EL (cell line): ENCODE results near the gene TAAR9.
A peak's percentile ranks its signal among the peaks of the same experiment; 100 is the strongest.

ENCODE experiments used
- DNase-seq: peaks from one replicate; pipeline ENCODE4 v3.0.0-alpha.2; 2016

TAAR9 gene, protein sequence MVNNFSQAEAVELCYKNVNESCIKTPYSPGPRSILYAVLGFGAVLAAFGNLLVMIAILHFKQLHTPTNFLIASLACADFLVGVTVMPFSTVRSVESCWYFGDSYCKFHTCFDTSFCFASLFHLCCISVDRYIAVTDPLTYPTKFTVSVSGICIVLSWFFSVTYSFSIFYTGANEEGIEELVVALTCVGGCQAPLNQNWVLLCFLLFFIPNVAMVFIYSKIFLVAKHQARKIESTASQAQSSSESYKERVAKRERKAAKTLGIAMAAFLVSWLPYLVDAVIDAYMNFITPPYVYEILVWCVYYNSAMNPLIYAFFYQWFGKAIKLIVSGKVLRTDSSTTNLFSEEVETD

DNA sequence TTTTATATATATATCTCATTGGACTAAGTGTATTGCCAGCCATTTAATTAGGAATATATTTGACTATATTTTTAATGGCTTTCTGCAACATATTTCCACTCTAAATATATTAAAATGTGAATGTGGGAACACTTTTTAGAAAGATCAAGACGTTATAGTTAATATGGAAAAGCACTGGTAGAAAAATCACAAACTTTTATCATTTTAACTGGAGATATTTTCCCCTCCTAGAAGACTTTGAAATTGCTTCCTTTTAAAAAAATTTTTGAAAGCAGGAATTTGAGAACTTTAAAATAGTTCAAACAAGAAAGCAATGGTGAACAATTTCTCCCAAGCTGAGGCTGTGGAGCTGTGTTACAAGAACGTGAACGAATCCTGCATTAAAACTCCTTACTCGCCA lies at the start of gene TAAR9:
Gene TAAR9, plus strand, starts transcription at position 301 of the 400 bp plus-strand sequence. Its CDS starts 13 bp downstream, at position 314.
- no peak for DNase-seq

DNA sequence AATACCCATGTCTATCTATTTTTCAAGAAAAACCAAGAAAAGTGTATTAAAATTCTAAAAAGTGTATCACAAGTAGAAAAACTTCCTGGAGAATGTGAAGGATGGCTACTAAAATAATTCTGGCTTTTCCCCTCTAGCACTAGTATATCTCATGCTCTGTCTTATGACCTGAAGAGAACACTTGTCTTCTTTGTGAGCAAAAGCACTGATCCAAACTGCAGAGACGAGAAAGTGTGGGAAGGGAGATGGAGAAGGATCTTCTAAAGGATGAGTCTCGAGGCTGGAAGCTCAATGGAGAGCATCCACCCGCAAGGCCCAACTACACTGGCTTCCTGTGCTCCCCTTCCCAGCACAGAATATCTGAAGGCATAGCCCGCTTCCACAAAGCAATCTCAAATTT lies 48.7 kb upstream of the TAAR9 start:
- DNase-seq, result no peak

DNA sequence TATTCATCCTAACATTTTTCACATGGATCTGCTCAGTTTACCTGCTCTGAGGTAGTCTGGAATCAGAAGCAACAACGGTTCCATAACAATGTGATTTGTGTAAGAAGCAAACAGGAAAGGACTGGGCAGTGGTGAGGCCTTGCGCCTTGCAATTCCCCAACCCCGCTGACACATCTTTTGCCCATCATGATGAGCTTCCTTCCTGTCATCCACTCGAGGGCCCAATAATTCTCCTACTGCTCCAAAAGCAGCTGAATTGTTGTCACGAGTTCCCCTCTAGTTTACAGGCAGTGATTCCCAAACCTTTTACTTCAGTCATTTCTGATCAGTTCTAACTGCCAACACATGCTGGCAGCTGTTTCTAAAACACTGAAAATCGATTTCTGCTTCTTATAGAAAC lies 48.1 kb upstream of the TAAR9 start:
- peak; percentile 38 for DNase-seq

DNA sequence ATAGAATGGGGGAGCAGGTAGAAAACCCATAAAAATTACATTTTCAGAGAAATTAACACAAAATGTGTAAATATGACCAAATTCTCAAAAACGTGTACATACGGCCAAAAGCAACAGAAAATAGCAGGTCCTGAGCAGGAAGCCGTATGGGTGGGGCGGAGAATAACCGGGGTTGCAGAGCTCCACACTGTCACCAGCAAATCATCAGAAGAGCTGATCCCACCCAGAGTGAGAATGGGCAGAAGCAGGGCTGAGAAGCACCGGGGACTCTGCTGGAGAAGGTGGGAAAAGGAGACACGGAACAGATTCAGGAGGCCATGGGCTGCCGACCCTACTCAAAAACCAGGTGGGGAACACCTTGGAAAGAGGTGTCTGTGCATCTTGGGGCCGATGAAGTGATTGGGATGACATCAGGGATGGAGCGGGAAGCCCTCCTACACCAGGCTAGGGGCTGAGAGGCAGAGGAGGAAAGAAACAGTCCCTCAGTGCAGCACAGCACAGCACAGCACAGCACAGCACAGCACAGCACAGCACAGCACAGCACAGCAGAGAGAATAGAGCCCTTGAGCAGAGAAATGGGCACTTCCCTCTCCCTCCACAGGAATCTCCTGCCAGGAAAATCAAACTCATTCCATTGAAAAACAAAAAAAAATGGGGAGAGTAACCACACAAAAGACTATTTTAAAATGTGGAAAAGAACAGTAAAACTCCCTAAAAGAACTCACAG lies 47.4 kb upstream of the TAAR9 start:
- DNase-seq, result no peak

DNA sequence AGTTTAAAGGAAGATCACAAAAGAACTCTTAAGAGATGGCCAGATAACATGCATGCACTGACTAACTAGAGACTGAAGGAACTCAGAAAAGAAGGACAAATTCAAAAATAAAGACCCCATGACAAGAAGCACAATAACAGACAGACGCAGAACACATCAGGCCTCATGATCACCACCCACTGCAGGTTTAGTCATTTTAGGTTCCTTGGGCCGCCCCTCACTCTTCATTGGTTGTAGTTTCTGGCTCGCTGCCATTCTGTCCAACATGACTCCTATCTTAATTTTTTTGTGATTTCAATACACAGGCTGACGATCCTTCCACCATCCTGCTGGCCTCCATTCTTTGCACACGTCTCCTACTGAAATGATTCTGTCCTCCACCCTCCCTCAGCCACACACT lies 46.8 kb upstream of the TAAR9 start:
- peak; percentile 39 for DNase-seq

DNA sequence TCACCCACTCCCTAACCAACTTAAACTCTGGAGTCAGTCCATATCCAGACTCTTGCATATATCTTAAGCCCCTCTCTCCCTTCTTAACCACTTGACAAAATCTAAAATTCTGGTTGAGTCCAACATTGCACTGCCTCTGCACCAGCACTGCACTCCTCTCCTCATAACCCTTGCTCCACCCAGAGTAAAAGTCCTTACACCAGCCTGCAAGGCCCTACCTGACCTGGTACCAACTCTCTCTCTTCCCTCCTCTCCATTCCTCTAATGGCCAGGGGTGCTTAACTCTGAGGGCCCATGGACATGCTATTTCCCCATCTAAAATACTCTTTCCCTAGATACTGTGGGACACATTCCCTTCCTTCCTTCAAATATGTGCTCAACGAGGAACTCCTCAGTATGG lies 46.2 kb upstream of the TAAR9 start:
- no peak for DNase-seq

DNA sequence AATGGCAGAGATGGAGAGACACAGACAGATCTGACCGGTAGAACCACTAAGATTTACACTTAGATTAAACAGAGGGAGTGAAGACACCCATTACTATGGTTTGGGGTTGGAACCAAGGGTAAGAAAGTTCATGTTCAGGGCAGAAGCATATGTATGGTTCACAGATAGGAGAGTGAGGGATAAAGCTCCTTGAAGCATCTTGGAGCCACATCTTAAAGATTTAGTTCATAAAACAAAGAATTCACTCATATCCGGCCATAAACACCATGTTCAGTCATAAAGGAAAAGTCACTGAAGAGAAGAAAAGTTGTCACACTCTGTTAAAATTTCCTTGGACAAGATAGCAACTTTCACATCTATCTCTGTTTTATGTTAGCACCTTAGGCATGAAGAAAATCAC lies 43.1 kb upstream of the TAAR9 start:
- no peak for DNase-seq

DNA sequence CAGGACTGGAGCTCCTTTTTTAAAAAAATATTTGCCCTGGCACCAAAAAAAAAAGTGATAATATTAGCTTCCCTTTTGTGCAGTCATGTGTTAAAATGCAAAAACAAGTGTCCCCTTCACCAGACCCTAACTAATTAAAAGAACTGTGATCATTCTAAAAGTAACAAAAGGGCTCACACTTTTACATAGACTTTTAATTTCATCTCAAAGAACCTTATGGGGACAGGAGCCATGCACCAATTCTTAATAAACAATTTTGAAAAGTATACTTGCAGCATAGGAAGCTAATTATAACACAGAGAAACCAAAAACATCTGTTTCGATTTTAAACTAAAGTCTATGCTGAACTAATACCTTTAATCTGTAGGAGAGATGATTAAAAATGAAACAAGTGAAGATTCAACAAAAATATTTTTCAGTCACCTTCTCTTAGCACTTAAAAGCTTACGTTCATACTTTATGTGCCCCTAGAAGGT lies 42.4 kb upstream of the TAAR9 start:
- DNase-seq, result no peak

DNA sequence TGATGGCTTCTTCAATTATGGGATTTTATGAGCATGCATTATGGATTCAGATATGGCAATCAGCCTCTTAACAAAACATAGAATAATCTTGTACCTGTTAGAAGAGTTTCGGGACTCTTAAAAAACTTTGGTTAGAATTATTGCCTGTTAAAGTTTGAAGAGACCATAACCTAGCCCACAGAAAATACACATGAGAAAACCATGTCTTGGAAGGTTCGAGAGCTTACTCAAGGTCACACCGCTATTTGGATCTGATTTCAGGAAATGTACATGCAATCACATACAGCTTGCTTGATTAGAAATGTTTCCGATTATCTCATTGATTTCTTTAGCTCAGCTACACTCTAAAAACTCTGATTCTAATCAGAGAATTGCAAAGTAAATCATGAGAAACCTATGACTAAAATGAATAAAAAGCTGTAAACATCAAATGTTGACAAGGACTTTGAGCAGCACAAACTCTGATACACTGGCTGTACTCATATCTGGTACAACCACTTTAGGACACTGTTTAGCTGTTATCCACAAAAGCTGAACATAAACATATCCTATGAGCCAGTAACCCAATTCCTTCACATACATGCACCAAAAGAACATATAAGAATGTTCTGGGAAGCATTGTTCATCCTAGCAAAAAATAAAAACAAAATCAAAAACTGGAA lies 41.4 kb upstream of the TAAR9 start:
- DNase-seq, result no peak

DNA sequence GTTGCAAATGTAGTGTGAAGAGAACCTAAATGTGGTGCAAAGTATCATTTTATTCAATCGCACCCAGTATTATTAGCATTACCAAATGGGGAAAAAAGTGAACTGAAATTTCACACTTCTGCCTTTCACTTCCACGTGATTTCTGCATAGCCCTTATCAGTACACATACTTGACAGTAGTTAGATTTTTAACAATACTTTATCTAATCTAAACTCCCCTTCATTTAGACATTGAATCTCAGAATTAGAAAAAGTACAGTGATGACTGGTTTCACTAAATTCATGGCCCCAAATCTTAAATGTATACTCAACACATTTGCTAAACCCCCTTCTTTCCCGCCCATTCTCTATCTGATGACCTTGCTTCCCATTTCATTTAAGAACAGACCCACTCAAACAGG lies 39.4 kb upstream of the TAAR9 start:
- DNase-seq, result no peak

DNA sequence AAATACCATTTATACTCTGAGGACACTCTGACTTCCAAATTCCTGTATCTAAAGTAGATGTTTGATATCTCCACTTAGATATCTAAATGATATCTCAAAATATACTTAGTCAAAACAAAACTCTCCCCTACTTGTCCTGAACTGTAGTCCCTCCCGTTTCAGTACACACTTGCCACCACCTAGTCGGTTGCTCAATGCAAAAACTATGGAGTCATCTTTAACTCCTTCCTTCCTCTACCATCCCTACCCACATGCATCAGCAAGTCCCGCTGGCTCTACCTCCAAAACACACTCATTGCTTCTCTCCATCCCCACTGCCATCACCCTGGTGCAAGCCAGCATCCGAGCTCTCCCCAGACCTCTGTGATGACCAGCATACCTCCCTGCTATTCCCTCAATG lies 38.3 kb upstream of the TAAR9 start:
- no peak for DNase-seq

DNA sequence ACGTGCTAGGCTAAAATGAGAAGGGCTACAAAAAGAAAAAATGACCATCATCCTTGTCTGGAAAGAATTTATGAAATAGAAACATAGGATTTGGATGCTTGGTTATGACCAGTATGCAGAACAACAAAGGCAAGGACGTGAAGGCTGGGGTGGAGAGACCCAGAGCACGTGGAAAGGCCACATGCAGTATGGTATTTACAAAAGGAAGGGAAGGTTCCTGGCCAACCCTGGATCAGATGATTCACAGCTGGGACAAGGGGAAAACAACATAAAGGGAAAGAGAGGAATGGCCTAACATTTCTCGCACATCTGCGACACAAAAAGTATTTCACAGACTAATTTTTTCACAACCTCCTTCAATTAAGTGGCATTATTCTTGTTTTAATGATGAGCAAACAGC lies 33.3 kb upstream of the TAAR9 start:
- no peak for DNase-seq

DNA sequence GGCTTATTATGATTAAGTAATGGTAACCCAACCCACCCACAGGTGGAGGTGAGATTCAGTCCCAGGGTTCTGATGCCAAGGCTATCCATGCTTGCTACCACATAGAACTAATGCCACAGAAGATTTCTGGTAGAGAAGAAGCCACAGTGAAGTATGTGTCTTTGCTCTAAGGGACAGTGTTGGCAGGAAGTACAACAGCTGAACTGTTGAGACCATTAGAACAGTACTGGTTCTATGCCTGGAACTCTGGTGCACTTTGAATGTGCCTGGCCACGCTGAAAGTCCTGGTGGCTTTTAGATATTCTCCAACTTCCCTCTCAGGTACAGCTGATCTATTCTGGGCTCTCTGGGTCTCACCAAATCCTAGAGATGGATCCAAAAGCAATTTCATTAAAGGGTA lies 32.9 kb upstream of the TAAR9 start:
- no peak for DNase-seq

DNA sequence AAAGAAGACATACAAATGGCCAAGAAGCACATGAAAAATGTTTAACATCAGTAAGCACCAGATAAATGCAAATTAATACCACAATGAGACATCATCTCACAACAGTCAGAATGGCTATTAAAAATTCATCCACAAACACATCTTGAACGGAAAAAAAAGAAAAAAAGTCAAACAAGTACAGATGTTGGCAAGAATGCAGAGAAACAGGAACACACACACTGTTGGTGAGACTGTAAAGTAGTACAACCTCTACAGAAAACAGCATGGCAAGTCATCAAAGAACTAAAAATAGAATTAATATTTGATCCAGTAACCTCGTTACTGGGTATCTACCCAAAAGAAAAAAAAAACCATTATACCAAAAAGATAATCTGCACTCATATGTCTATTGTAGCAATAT lies 31.6 kb upstream of the TAAR9 start:
- DNase-seq, result no peak

DNA sequence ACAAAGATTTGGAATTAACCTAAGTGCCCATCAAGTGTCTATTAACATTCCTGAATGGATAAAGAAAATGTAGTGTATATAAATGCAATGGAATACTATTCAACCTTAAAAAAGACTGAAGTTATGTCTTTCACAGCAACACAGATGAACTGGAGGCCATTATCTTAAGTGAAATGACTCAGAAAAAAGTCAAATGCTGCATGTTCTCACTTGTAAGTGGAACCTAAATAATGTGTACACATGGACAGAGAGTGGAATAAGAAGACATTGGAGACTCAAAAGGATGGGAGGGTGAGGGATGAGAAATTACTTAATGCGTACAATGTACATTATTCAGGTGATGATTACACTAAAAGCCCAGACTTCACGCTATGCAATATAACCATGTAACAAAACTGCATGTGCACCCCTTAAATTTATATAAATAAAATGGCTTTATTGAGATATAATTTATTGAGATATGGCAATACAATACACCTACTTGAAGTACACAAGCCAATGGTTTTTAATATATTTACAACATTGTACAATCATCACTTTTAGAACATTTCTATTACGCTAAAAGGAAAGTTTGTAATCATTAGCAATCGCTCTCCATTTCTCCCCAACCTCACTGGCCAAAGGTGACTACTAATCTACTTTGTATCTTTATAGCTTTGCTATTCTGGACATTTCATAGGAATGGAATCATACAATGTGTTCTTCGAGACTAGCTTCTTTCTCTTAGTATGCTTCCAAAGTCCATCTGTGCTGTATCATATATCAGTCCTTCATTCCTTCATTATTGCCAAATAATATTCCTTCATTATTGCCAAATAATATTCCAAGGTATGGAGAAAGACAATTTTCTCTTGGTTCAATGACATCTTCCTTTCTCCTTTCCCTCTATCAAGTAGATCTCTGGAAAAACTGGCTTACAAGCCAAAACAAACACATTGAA lies 30.9 kb upstream of the TAAR9 start:
- no peak for DNase-seq

DNA sequence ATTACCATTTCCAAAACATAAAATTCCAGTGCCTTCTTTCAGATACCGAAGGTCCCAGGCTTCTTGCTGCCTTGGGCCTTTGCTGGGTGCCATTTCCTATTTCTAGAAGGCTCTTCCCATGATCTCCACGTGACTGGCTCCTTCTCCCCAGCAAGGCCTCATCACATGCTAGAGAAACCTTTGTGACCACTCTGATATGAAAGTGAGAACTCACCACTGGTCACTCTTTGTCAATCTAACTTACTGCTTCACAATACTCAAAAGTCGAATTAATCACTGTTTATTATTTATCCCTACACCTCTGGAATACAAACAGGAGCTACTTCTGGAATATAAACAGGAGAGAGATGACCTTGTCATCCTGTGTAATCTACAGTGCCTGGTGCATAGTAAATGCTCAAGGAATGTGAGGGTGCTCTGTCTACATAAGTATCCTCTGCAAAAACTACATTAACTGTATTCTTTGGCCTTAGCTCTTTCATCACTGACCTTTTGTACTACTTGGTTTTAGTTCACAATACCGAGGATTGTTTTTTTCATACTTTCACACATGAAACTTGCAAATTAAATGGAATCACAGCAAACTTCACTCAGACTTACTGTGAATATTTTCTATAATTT lies 26.8 kb upstream of the TAAR9 start:
- DNase-seq, result no peak

DNA sequence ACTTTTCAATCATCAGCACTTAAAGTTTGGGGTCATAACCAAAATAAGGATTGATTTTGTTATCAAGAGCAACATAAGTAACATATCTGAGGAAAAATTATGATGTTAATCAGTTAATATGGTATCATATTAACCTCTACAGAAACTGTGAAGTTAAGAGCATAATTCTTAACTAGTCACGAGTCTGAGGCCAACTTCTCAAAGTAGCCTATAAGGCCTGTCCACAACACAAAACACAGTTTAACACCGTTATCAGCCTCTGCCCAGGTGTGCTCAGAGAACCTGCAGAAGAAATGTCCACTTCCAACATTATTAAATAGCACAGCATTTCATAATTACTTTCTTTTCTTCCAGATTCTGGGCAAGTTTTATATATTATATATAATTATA lies 26.3 kb upstream of the TAAR9 start:
- no peak for DNase-seq

DNA sequence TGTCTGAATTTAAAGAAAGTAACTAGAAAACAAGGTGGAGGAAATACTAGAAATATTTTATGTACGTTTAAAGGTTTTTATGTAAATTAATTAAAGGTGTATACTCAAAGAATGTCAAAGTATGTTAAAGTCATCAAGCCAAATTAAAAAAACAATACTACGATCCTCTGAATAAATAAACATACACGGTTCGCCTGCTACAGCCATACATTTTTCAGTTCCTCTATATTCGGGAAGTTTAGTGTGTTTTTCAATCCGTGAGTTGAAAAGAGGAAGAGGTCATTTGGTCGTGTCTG lies 25.8 kb upstream of the TAAR9 start:
- no peak for DNase-seq

DNA sequence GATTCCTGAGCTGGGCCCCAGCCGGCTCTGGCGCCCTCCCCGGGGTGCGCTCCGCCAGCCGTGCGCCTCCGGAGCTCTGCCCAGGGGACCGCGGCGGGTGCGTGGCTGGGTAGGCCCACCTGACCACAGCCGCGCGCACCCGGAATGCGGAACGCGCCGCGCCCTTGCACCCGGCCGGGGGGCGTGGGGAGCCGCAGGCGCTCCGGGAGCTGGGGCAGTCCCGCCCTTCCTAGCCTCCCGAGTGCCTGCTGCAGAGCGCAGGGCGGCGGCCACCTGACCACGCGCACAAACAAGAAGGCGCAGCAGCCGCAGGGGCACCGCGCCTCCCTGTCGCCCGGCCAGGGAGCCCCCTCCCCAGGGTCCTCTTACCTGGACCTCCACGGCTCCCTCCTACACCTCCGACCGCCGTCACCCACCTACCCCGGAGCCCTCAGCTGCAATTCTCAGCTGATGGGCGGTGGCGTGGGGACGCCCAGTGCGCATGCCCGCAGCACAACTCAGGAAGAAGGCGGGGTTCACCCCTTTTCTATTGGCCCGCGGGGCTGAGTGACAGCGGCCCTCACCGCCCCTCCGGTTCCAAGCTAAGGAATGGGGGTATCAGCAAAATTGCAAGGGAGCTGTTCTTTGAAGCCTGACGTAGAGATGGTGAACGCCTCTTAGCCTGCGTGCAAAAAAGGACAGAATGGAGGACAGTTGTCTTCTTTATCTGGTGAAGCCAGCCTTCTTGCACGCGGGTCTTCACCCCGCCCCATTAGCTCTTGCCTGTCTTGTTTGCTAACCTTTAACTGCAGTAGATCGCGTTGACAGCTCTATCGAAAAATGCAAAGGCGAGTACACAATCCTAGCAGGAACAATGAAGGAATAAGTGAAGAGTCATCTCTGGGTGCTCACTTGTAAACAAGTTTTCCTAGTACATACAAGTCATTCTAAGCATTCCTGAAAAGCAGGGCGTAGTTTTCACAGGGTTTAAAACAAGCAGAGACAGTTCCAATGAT lies 25.1 kb upstream of the TAAR9 start, which contains the start of gene STX7:
Gene STX7, minus strand, starts transcription at position 479 of the 995 bp plus-strand sequence. CDS start 9,586 bp downstream, outside the sequence.
- peak; percentile 92 for DNase-seq

DNA sequence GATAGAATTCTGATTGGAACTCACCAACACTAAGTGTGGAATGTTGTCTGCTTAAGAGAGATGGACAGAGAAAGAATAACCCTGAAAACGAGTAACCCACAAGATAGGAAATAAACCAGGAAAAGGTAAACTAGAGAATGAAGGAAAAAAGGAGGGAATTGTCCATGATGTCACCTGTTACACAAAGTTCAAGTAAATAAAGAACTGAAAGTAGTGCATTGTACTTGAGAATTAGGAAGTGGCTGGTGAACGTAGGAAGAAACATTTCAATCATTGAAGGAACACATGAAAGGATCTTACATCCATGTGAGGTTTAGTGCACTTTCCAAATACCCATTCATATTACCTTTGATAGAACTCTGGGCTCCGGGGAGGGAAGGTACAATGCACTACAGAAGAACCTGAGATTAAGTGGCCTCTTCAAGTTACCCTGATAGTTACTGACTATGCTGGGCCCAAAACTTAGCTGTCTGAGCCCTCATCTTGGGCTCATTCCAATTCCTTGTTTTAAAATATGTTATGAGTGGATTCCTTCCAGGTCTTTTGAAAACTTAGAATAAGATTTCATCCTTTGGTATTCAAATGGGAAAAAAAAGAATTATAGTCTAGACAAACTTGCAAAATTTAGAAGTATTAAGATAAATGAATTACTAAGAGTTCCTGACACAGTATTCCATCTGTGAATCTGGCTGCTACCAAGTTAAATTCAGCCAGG lies 24.1 kb upstream of the TAAR9 start:
- no peak for DNase-seq
